ENCODE measurements around the gene SMG5. TPM values are rescaled to one million over a fixed set of nuclear protein-coding genes. Genes with fewer than 3 reads are reported as not detected.
"Not testable (repeated sequence)": the region's sequence is repeated elsewhere in the genome, so short reads cannot be mapped to it uniquely, and the experiment has no call there.

The SMG5 gene
- 68.3 TPM for polyA plus RNA-seq (2013, experiment 1 of 2)
- polyA plus RNA-seq (2013, experiment 2 of 2) = 56.5 TPM

GRCh38 chr1:156282479-156283222 is at the start of gene SMG5:
SMG5 (minus strand) TSS chr1:156282825; CDS start chr1:156282680, 145 bp downstream.
- no peaks in the 10 kb centered on the region for H3K9me3 ChIP-seq (ENCODE audit: control insufficient read depth, low read length)
- WGBS, 2 experiments (ENCODE audit: insufficient coverage in 2 of 2) = 0 to 1% methylated on average over 38 to 39 of the region's 50 CpGs
- H3K4me1 ChIP-seq (ENCODE audit: control insufficient read depth, insufficient read depth, low read length, poor library complexity, severe bottlenecking) = peaks cover 15% of the 10 kb centered on the region

GRCh38 chr1:156323179-156323578 is 40.6 kb upstream of the SMG5 start:
- not testable (repeated sequence) for H3K4me1 ChIP-seq (ENCODE audit: control insufficient read depth, insufficient read depth, low read length, poor library complexity, severe bottlenecking); H3K4me3 ChIP-seq (ENCODE audit: extremely low read depth, insufficient read depth, low read length, poor library complexity, severe bottlenecking); H3K27ac ChIP-seq (ENCODE audit: low read depth, low read length, severe bottlenecking); H3K9me3 ChIP-seq (ENCODE audit: control insufficient read depth, low read length)
- WGBS, 2 experiments (ENCODE audit: insufficient coverage in 2 of 2) = 83% methylated on average over 2 of the region's 9 CpGs; no CpG with 5 or more reads in 1 of the 2 experiments
- H3K36me3 ChIP-seq (ENCODE audit: control insufficient read depth, insufficient read depth, low read length) = peaks cover 86% of the 10 kb centered on the region

More at GRCh38 chr1:156282479-156283222, at the start of gene SMG5:
- peak within 1 kb of the TSS; percentile 88 for H3K27ac ChIP-seq (ENCODE audit: low read depth, low read length, severe bottlenecking)
- peak within 1 kb of the TSS; percentile 96 for H3K4me3 ChIP-seq (ENCODE audit: extremely low read depth, insufficient read depth, low read length, poor library complexity, severe bottlenecking)
- H3K36me3 ChIP-seq (ENCODE audit: control insufficient read depth, insufficient read depth, low read length) = peaks cover 33% of the 10 kb centered on the region

GRCh38 chr1:156320560-156320959 is 37.9 kb upstream of the SMG5 start:
- H3K4me3 ChIP-seq (ENCODE audit: extremely low read depth, insufficient read depth, low read length, poor library complexity, severe bottlenecking) = no peak overlapping the region
- WGBS, 2 experiments (ENCODE audit: insufficient coverage in 2 of 2) = 92 to 93% methylated on average over 2 to 3 of the region's 3 CpGs
- peaks cover 99% of the 10 kb centered on the region for H3K36me3 ChIP-seq (ENCODE audit: control insufficient read depth, insufficient read depth, low read length)

GRCh38 chr1:156319664-156320063 is 37.0 kb upstream of the SMG5 start:
- no peaks in the 10 kb centered on the region for H3K9me3 ChIP-seq (ENCODE audit: control insufficient read depth, low read length)
- H3K4me3 ChIP-seq (ENCODE audit: extremely low read depth, insufficient read depth, low read length, poor library complexity, severe bottlenecking) = no peak overlapping the region
- WGBS, 2 experiments (ENCODE audit: insufficient coverage in 2 of 2) = no CpG with 5 or more reads among the region's 1 CpG
- peaks cover 99% of the 10 kb centered on the region for H3K36me3 ChIP-seq (ENCODE audit: control insufficient read depth, insufficient read depth, low read length)
- H3K27ac ChIP-seq (ENCODE audit: low read depth, low read length, severe bottlenecking) = no peak overlapping the region
- no peaks in the 10 kb centered on the region for H3K4me1 ChIP-seq (ENCODE audit: control insufficient read depth, insufficient read depth, low read length, poor library complexity, severe bottlenecking)

More at GRCh38 chr1:156320560-156320959, 37.9 kb upstream of the SMG5 start:
- H3K9me3 ChIP-seq (ENCODE audit: control insufficient read depth, low read length) = no peaks in the 10 kb centered on the region
- no peaks in the 10 kb centered on the region for H3K4me1 ChIP-seq (ENCODE audit: control insufficient read depth, insufficient read depth, low read length, poor library complexity, severe bottlenecking)
- no peak overlapping the region for H3K27ac ChIP-seq (ENCODE audit: low read depth, low read length, severe bottlenecking)

- peaks cover 98% of the 10 kb centered on the region for H3K36me3 ChIP-seq (ENCODE audit: control insufficient read depth, insufficient read depth, low read length)
- no peak overlapping the region for H3K4me3 ChIP-seq (ENCODE audit: extremely low read depth, insufficient read depth, low read length, poor library complexity, severe bottlenecking)
- H3K4me1 ChIP-seq (ENCODE audit: control insufficient read depth, insufficient read depth, low read length, poor library complexity, severe bottlenecking) = no peaks in the 10 kb centered on the region
- 95 to 100% methylated on average over 2 to 4 of the region's 7 CpGs for WGBS, 2 experiments (ENCODE audit: insufficient coverage in 2 of 2)
- no peaks in the 10 kb centered on the region for H3K9me3 ChIP-seq (ENCODE audit: control insufficient read depth, low read length)
- H3K27ac ChIP-seq (ENCODE audit: low read depth, low read length, severe bottlenecking) = no peak overlapping the region
Measured at GRCh38 chr1:156316909-156317308, 34.3 kb upstream of the SMG5 start.

- Histone ChIP-seq H3K4me1 (ENCODE audit: control insufficient read depth, insufficient read depth, low read length, poor library complexity, severe bottlenecking) (no peaks in the 10 kb centered on the region), H3K27ac (ENCODE audit: low read depth, low read length, severe bottlenecking) (no peak overlapping the region), H3K4me3 (ENCODE audit: extremely low read depth, insufficient read depth, low read length, poor library complexity, severe bottlenecking) (no peak overlapping the region), H3K36me3 (ENCODE audit: control insufficient read depth, insufficient read depth, low read length) (peaks cover 94% of the 10 kb centered on the region), H3K9me3 (ENCODE audit: control insufficient read depth, low read length) (no peaks in the 10 kb centered on the region)
- WGBS, 2 experiments (ENCODE audit: insufficient coverage in 2 of 2) = 93 to 100% methylated on average over 6 of the region's 6 CpGs
Measured at GRCh38 chr1:156310962-156311361, 28.3 kb upstream of the SMG5 start.

GRCh38 chr1:156308078-156308477 is 25.5 kb upstream of the SMG5 start:
- Histone ChIP-seq H3K4me1 (ENCODE audit: control insufficient read depth, insufficient read depth, low read length, poor library complexity, severe bottlenecking) (no peaks in the 10 kb centered on the region), H3K36me3 (ENCODE audit: control insufficient read depth, insufficient read depth, low read length) (peaks cover 88% of the 10 kb centered on the region), H3K9me3 (ENCODE audit: control insufficient read depth, low read length) (no peaks in the 10 kb centered on the region), H3K27ac (ENCODE audit: low read depth, low read length, severe bottlenecking) (no peak overlapping the region), H3K4me3 (ENCODE audit: extremely low read depth, insufficient read depth, low read length, poor library complexity, severe bottlenecking) (no peak overlapping the region)

- Histone ChIP-seq H3K9me3 (ENCODE audit: control insufficient read depth, low read length) (no peaks in the 10 kb centered on the region), H3K4me3 (ENCODE audit: extremely low read depth, insufficient read depth, low read length, poor library complexity, severe bottlenecking) (no peak overlapping the region), H3K4me1 (ENCODE audit: control insufficient read depth, insufficient read depth, low read length, poor library complexity, severe bottlenecking) (no peaks in the 10 kb centered on the region), H3K36me3 (ENCODE audit: control insufficient read depth, insufficient read depth, low read length) (peaks cover 63% of the 10 kb centered on the region), H3K27ac (ENCODE audit: low read depth, low read length, severe bottlenecking) (peak overlapping the region; percentile 10)
- 100% methylated on average over 1 of the region's 2 CpGs for WGBS, 2 experiments (ENCODE audit: insufficient coverage in 2 of 2)
Measured at GRCh38 chr1:156305215-156305614, 22.6 kb upstream of the SMG5 start.

GRCh38 chr1:156303241-156303640 is 20.6 kb upstream of the SMG5 start:
- no peaks in the 10 kb centered on the region for H3K9me3 ChIP-seq (ENCODE audit: control insufficient read depth, low read length)
- WGBS, 2 experiments (ENCODE audit: insufficient coverage in 2 of 2) = 100% methylated on average over 1 of the region's 4 CpGs
- no peak overlapping the region for H3K27ac ChIP-seq (ENCODE audit: low read depth, low read length, severe bottlenecking)
- H3K4me3 ChIP-seq (ENCODE audit: extremely low read depth, insufficient read depth, low read length, poor library complexity, severe bottlenecking) = no peak overlapping the region
- no peaks in the 10 kb centered on the region for H3K4me1 ChIP-seq (ENCODE audit: control insufficient read depth, insufficient read depth, low read length, poor library complexity, severe bottlenecking)
- H3K36me3 ChIP-seq (ENCODE audit: control insufficient read depth, insufficient read depth, low read length) = peaks cover 43% of the 10 kb centered on the region

GRCh38 chr1:156298852-156299357 is 16.3 kb upstream of the SMG5 start, which contains the start of gene VHLL:
VHLL (minus strand) TSS chr1:156299307; CDS start chr1:156299189, 118 bp downstream.
- Histone ChIP-seq H3K9me3 (ENCODE audit: control insufficient read depth, low read length) (no peaks in the 10 kb centered on the region), H3K4me3 (ENCODE audit: extremely low read depth, insufficient read depth, low read length, poor library complexity, severe bottlenecking) (no peak within 1 kb of the TSS), H3K36me3 (ENCODE audit: control insufficient read depth, insufficient read depth, low read length) (peaks cover 6% of the 10 kb centered on the region), H3K27ac (ENCODE audit: low read depth, low read length, severe bottlenecking) (no peak within 1 kb of the TSS), H3K4me1 (ENCODE audit: control insufficient read depth, insufficient read depth, low read length, poor library complexity, severe bottlenecking) (peaks cover 5% of the 10 kb centered on the region)
- WGBS, 2 experiments (ENCODE audit: insufficient coverage in 2 of 2) = 90 to 94% methylated on average over 19 of the region's 19 CpGs

- Histone ChIP-seq H3K4me1 (ENCODE audit: control insufficient read depth, insufficient read depth, low read length, poor library complexity, severe bottlenecking) (peaks cover 8% of the 10 kb centered on the region), H3K36me3 (ENCODE audit: control insufficient read depth, insufficient read depth, low read length) (peaks cover 8% of the 10 kb centered on the region), H3K27ac (ENCODE audit: low read depth, low read length, severe bottlenecking) (no peak within 1 kb of the TSS), H3K9me3 (ENCODE audit: control insufficient read depth, low read length) (no peaks in the 10 kb centered on the region), H3K4me3 (ENCODE audit: extremely low read depth, insufficient read depth, low read length, poor library complexity, severe bottlenecking) (peak within 1 kb of the TSS; percentile 62)
- WGBS, 2 experiments (ENCODE audit: insufficient coverage in 2 of 2) = 8 to 14% methylated on average over 11 to 14 of the region's 17 CpGs
Measured at GRCh38 chr1:156295391-156295947, 12.8 kb upstream of the SMG5 start, which contains the start of gene GLMP. GLMP (minus strand) TSS chr1:156295679; CDS start chr1:156295645, 34 bp downstream.
